ENCODE results near the gene NPAS3.
A peak's percentile ranks its signal among the peaks of the same experiment; 100 is the strongest.

Gene NPAS3

GRCh38 chr14:33833706-33834465, 895.2 kb downstream of the NPAS3 start:
- no peak for DNase-seq

- no peak for DNase-seq
Measured at GRCh38 chr14:33834466-33835260, 896.0 kb downstream of the NPAS3 start.

- DNase-seq = no peak
Measured at GRCh38 chr14:33835261-33835655, 896.6 kb downstream of the NPAS3 start.

GRCh38 chr14:33835677-33836076, 897.0 kb downstream of the NPAS3 start:
- DNase-seq = no peak

GRCh38 chr14:33836203-33836899, 897.7 kb downstream of the NPAS3 start:
- no peak for DNase-seq

GRCh38 chr14:33836900-33837577, 898.4 kb downstream of the NPAS3 start:
- no peak for DNase-seq

- DNase-seq = no peak
Measured at GRCh38 chr14:33837943-33838683, 899.4 kb downstream of the NPAS3 start.

GRCh38 chr14:33839193-33840076, 900.8 kb downstream of the NPAS3 start:
- DNase-seq = peak; percentile 84

- DNase-seq = no peak
Measured at GRCh38 chr14:33840797-33841196, 902.1 kb downstream of the NPAS3 start.

GRCh38 chr14:33842299-33842698, 903.6 kb downstream of the NPAS3 start:
- no peak for DNase-seq

- no peak for DNase-seq
Measured at GRCh38 chr14:33844118-33844517, 905.4 kb downstream of the NPAS3 start.

- no peak for DNase-seq
Measured at GRCh38 chr14:33846100-33846824, 907.6 kb downstream of the NPAS3 start.

- DNase-seq = no peak
Measured at GRCh38 chr14:33847066-33847465, 908.4 kb downstream of the NPAS3 start.

GRCh38 chr14:33848009-33848408, 909.3 kb downstream of the NPAS3 start:
- no peak for DNase-seq

- DNase-seq = peak; percentile 63
Measured at GRCh38 chr14:33848706-33849454, 910.2 kb downstream of the NPAS3 start.

- no peak for DNase-seq
Measured at GRCh38 chr14:33849455-33849801, 910.7 kb downstream of the NPAS3 start.

GRCh38 chr14:33850826-33851225, 912.1 kb downstream of the NPAS3 start:
- DNase-seq = no peak

GRCh38 chr14:33851366-33851765, 912.7 kb downstream of the NPAS3 start:
- DNase-seq = peak; percentile 65

- peak; percentile 11 for DNase-seq
Measured at GRCh38 chr14:33851931-33852330, 913.3 kb downstream of the NPAS3 start.

All from NCI-H524 treated with DMSO at 0.1 percent for 48 hours (cell line).